Hepatocyte (in vitro differentiated cells): ENCODE results near the gene ZNG1B. TPM values are rescaled to one million over a fixed set of nuclear protein-coding genes. Genes with fewer than 3 reads are reported as not detected.
"Not testable (repeated sequence)": the region's sequence is repeated elsewhere in the genome, so short reads cannot be mapped to it uniquely, and the experiment has no call there.

Source experiments
- DNase-seq: peaks from one replicate; pipeline ENCODE4 v3.0.0-alpha.2; 2016; ENCODE audit warnings: low spot score
- H2AFZ ChIP-seq: fragments of 200-600 bp; sonication (generic); 2 replicates; pipeline ENCODE4 v1.6.0; 2016; ENCODE audit warnings: antibody characterized with exemption, mild to moderate bottlenecking
- H3K27ac ChIP-seq: fragments of 200-600 bp; sonication (generic); 2 replicates; pipeline ENCODE4 v1.5.1; 2016; ENCODE audit warnings: mild to moderate bottlenecking
- H3K27me3 ChIP-seq: fragments of 200-600 bp; sonication (generic); 2 replicates; pipeline ENCODE4 v1.6.1; 2016
- H3K36me3 ChIP-seq: fragments of 200-600 bp; sonication (generic); replicated peaks from 2 replicates; pipeline ENCODE4 v1.5.1; 2016; ENCODE audit warnings: low read depth; ENCODE audit not compliant: insufficient read depth
- H3K4me1 ChIP-seq: fragments of 200-600 bp; sonication (generic); 2 replicates; pipeline ENCODE4 v1.5.1; 2016; ENCODE audit warnings: mild to moderate bottlenecking, moderate library complexity; ENCODE audit not compliant: insufficient read depth
- H3K4me2 ChIP-seq: fragments of 200-600 bp; sonication (generic); 2 replicates; pipeline ENCODE4 v1.6.0; 2016
- H3K4me3 ChIP-seq: fragments of 200-600 bp; sonication (generic); 2 replicates; pipeline ENCODE4 v1.5.1; 2016; ENCODE audit warnings: mild to moderate bottlenecking
- H3K79me2 ChIP-seq: fragments of 200-600 bp; sonication (generic); 2 replicates; pipeline ENCODE4 v1.6.0; 2017; ENCODE audit warnings: mild to moderate bottlenecking
- H3K9me2 ChIP-seq: fragments of 200-600 bp; sonication (generic); replicated peaks from 2 replicates; pipeline ENCODE4 v1.6.0; 2017; ENCODE audit warnings: mild to moderate bottlenecking; ENCODE audit not compliant: insufficient read depth
- H3K9me3 ChIP-seq: fragments of 200-600 bp; sonication (generic); 2 replicates; pipeline ENCODE4 v1.5.1; 2016; ENCODE audit warnings: low read depth, mild to moderate bottlenecking
- H4K20me1 ChIP-seq: fragments of 200-600 bp; sonication (generic); 2 replicates; pipeline ENCODE4 v1.6.0; 2016; ENCODE audit warnings: mild to moderate bottlenecking; ENCODE audit not compliant: insufficient read depth, poor library complexity, severe bottlenecking
- EZH2 ChIP-seq: fragments of 200-600 bp; sonication (generic); IDR thresholded peaks from 2 replicates; pipeline ENCODE4 v1.6.1; 2016; ENCODE audit warnings: antibody characterized with exemption, mild to moderate bottlenecking, borderline replicate concordance
- EZH2phosphoT487 ChIP-seq: fragments of 200-600 bp; sonication (generic); IDR thresholded peaks from one replicate; pipeline ENCODE4 v1.6.1; 2018; ENCODE audit warnings: antibody characterized with exemption, mild to moderate bottlenecking, low read depth, moderate library complexity; ENCODE audit not compliant: unreplicated experiment, severe bottlenecking
- WGBS: methylation state at CpG from one replicate; pipeline ENCODE4 v1.1.6; 2016; ENCODE audit warnings: low lambda C conversion rate; ENCODE audit errors: missing lambda C conversion rate; 5-methylcytosine and 5-hydroxymethylcytosine counted together
- polyA plus RNA-seq: library from polyadenylated mRNA; unstranded; fragments of >200 nt; fragmentation: Nextera tagmentation; extraction: Ambion mirVana; gene quantifications from 2 replicates; pipeline ENCODE4 v1.2.1, GENCODE V29; 2016
- total RNA-seq: library from RNA; depleted of rRNA; stranded (reverse); fragments of >200 nt; gene quantifications from 2 replicates; pipeline ENCODE4 v1.2.3, GENCODE V29; 2014
- TF ChIP-seq, protein P1 (sequence below): fragments of 200-600 bp; sonication (generic); IDR thresholded peaks from 2 replicates; pipeline ENCODE4 v1.5.1; 2016; ENCODE audit warnings: antibody characterized with exemption, mild to moderate bottlenecking; ENCODE audit not compliant: poor library complexity

ZNG1B gene
- total RNA-seq (43.8 and 46.3 TPM in 2 replicates), polyA plus RNA-seq (52.3 and 55.4 TPM in 2 replicates)

GRCh38 chr2:113437508-113438465, at the start of gene ZNG1B:
Gene ZNG1B, plus strand, starts transcription at chr2:113437691. Its CDS starts 178 bp downstream, at chr2:113437869.
- WGBS, result under 1% methylated on average over 24 of the region's 56 CpGs
- peak; percentile 65 for DNase-seq

GRCh38 chr2:113390124-113390849, 47.2 kb upstream of the ZNG1B start:
- H3K4me3 ChIP-seq, result no peak overlapping the region
- 20% methylated on average over 11 of the region's 11 CpGs for WGBS

More at GRCh38 chr2:113437508-113438465, at the start of gene ZNG1B:
- not testable (repeated sequence) for H3K4me1 ChIP-seq, H3K9me2 ChIP-seq, H3K27me3 ChIP-seq, H4K20me1 ChIP-seq, H3K36me3 ChIP-seq, H3K79me2 ChIP-seq, H3K9me3 ChIP-seq
- Histone ChIP-seq H3K4me3 (peak within 1 kb of the TSS; percentile 7), H2AFZ (peak within 1 kb of the TSS; percentile 9), H3K27ac (peak within 1 kb of the TSS; percentile 94), H3K4me2 (peak within 1 kb of the TSS; percentile 72)

GRCh38 chr2:113391073-113391472, 46.4 kb upstream of the ZNG1B start:
- Histone ChIP-seq H3K4me2 (no peak overlapping the region), H2AFZ (no peak overlapping the region), H3K36me3 (no peaks in the 10 kb centered on the region), H3K79me2 (no peaks in the 10 kb centered on the region), H3K4me3 (no peak overlapping the region), H3K9me2 (no peaks in the 10 kb centered on the region), H3K27me3 (no peaks in the 10 kb centered on the region), H3K4me1 (no peaks in the 10 kb centered on the region), H4K20me1 (no peaks in the 10 kb centered on the region), H3K9me3 (no peaks in the 10 kb centered on the region), H3K27ac (no peak overlapping the region)
- DNase-seq, result no peak
- WGBS, result 98% methylated on average over 6 of the region's 6 CpGs
- TF ChIP-seq EZH2, result no peak
- TF ChIP-seq, protein P1, sequence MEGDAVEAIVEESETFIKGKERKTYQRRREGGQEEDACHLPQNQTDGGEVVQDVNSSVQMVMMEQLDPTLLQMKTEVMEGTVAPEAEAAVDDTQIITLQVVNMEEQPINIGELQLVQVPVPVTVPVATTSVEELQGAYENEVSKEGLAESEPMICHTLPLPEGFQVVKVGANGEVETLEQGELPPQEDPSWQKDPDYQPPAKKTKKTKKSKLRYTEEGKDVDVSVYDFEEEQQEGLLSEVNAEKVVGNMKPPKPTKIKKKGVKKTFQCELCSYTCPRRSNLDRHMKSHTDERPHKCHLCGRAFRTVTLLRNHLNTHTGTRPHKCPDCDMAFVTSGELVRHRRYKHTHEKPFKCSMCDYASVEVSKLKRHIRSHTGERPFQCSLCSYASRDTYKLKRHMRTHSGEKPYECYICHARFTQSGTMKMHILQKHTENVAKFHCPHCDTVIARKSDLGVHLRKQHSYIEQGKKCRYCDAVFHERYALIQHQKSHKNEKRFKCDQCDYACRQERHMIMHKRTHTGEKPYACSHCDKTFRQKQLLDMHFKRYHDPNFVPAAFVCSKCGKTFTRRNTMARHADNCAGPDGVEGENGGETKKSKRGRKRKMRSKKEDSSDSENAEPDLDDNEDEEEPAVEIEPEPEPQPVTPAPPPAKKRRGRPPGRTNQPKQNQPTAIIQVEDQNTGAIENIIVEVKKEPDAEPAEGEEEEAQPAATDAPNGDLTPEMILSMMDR, result no peak
- TF ChIP-seq EZH2phosphoT487, result no peak

More at GRCh38 chr2:113390124-113390849, 47.2 kb upstream of the ZNG1B start:
- Histone ChIP-seq H4K20me1 (no peaks in the 10 kb centered on the region), H3K9me2 (no peaks in the 10 kb centered on the region), H3K4me2 (no peak overlapping the region), H3K36me3 (no peaks in the 10 kb centered on the region), H3K27me3 (no peaks in the 10 kb centered on the region), H2AFZ (no peak overlapping the region), H3K4me1 (no peaks in the 10 kb centered on the region), H3K9me3 (no peaks in the 10 kb centered on the region), H3K79me2 (no peaks in the 10 kb centered on the region), H3K27ac (no peak overlapping the region)
- peak; percentile 91 for DNase-seq
- TF ChIP-seq, protein P1, result peak; percentile 99
- TF ChIP-seq EZH2, result no peak

DNA sequence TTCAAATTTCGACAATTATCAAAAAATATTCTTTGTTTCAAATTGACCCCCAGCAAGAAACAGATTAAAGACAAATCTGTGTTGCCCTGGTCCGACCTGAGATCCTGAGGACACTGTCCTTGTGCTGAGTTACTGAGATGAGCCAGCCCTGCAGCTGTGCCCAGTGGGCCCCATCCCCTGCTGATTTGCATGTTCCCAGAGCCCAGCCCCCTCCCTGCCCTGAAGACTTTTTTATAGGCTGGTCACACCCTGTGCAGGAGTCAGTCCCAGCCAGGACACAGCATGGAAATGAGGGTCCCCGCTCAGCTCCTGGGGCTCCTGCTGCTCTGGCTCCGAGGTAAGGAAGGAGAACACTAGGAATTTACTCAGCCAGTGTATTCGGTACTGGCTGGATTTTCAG, 31.4 kb upstream of the ZNG1B start:
- Histone ChIP-seq H3K4me1 (no peaks in the 10 kb centered on the region), H3K9me3 (no peaks in the 10 kb centered on the region), H3K4me3 (no peak overlapping the region), H3K4me2 (no peak overlapping the region), H3K36me3 (no peaks in the 10 kb centered on the region), H3K79me2 (no peaks in the 10 kb centered on the region), H3K27ac (no peak overlapping the region), H3K27me3 (peaks cover 4% of the 10 kb centered on the region), H3K9me2 (no peaks in the 10 kb centered on the region), H2AFZ (no peak overlapping the region), H4K20me1 (no peaks in the 10 kb centered on the region)
- no peak for TF ChIP-seq EZH2
- peak; percentile 25 for DNase-seq
- WGBS, result 49% methylated on average over 5 of the region's 5 CpGs
